Astrocyte of the spinal cord (primary cell): Measurements from ENCODE around the gene MVB12B.

Experiments used
- DNase-seq: peaks from one replicate; pipeline ENCODE4 v3.0.0; 2011; ENCODE audit warnings: low read depth, low spot score
- H3K4me3 ChIP-seq: 2 replicates; pipeline ENCODE4 v1.5.1; 2011; ENCODE audit warnings: low read depth, mild to moderate bottlenecking, low read length, moderate library complexity
- in situ Hi-C: cut with HindIII; loops from 2 replicates; pipeline ENCODE4 v1.10.0; 2017; ENCODE audit warnings: low sequenced_read_pairs
- TF ChIP-seq, protein P1 (sequence below): IDR thresholded peaks from 2 replicates; pipeline ENCODE4 v1.5.1; 2012; ENCODE audit warnings: low read depth, mild to moderate bottlenecking, low read length, inconsistent platforms

The MVB12B gene

DNA sequence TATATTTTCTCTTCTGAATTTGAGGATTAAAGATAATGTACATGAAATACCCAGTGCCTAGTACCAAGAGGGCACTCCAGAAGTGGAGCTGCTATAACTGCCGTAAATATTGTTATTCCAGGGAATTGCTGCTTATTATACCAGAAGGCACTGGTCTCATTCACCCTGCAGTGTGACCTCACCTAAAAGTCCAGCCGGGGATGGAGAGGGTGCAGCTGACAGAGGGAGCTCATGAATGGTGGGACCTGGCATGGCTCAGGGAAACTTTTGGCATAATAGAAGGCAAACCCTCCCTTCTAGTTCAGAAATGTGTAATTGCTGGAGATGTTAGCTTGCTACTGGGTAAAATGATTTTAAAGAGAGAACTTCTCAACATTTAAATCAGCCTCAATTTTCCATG is 108.5 kb downstream of the MVB12B start:
- in situ Hi-C loops: no loop called here
- H3K4me3 ChIP-seq: no peak overlapping the region
- DNase-seq: no peak
- TF ChIP-seq, protein P1, sequence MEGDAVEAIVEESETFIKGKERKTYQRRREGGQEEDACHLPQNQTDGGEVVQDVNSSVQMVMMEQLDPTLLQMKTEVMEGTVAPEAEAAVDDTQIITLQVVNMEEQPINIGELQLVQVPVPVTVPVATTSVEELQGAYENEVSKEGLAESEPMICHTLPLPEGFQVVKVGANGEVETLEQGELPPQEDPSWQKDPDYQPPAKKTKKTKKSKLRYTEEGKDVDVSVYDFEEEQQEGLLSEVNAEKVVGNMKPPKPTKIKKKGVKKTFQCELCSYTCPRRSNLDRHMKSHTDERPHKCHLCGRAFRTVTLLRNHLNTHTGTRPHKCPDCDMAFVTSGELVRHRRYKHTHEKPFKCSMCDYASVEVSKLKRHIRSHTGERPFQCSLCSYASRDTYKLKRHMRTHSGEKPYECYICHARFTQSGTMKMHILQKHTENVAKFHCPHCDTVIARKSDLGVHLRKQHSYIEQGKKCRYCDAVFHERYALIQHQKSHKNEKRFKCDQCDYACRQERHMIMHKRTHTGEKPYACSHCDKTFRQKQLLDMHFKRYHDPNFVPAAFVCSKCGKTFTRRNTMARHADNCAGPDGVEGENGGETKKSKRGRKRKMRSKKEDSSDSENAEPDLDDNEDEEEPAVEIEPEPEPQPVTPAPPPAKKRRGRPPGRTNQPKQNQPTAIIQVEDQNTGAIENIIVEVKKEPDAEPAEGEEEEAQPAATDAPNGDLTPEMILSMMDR: no peak

DNA sequence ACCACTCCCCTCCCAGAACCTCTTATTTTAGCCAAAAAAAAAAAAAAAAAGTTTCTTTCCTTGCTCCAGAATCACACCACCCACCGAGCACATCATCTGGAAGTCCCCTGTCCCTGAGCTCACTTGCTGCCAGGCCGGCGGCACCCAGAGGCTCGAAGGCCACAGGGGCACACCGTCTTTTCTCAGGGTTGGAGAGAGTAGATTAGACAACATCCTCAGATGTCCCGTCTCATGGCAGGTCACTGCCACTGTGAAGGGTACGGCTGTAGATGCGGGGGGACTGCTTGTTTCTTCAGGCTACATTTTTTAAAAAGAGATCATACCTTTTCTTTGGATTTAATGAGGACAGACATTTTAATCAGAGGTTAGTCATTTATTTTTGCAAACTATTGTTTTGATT is 109.0 kb downstream of the MVB12B start:
- DNase-seq: no peak
- TF ChIP-seq, protein P1: no peak
- H3K4me3 ChIP-seq: no peak overlapping the region
- in situ Hi-C loops: no loop called here

DNA sequence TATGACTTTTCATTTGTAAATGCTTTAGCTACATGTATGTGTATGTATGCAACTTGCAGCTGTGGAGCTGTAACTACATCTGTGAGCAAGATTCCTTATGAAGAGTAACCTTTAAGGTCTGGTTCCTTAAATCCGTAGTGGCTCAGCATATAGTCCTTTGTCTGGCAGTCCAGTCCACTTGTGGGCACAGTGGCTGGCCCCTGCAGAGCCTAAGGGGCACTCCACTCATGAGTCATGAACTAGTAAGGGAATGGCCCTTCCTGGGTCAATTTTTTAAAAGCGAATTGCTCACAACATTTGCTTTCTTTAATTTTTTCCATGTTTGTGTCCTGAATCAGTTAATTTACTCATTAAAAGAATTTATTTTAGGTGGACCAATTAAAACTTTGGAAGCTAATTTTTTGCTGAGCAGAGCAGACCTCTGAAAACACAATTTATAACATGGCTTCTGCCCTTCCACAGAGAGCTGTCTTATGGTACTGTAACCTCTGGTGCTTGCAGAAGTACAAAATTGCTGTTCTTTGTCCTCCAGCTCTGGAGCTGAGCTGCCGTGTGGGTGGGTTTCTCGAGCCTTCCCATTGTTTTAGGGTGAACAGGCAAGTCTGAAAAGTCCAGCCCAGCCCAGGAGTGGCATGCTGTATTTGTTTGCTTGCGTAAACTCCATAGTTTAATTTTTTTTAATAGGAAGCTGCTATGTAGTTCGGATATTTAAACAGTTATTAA is 110.1 kb downstream of the MVB12B start:
- in situ Hi-C loops: no loop called here
- no peak overlapping the region for H3K4me3 ChIP-seq
- TF ChIP-seq, protein P1: no peak
- DNase-seq: no peak

DNA sequence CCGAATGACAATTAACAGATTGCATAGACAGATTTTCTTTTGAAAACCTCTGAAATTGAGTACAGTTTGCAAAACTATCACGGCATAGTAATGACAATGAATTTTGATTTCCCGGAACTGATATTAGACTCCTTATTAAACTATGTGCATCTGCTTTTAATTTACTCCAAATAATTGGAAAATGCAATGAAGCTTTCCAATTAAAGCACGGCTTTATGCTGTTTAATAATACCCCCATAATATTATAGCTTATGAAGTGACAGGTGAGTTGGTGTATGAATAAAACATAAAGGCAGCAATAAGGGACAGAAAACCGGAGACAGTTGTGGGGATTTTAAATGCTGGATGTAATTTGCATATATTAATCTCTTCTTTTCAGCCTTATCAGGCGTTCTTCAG is 110.6 kb downstream of the MVB12B start:
- in situ Hi-C loops: no loop called here
- TF ChIP-seq, protein P1: no peak
- no peak overlapping the region for H3K4me3 ChIP-seq
- no peak for DNase-seq

DNA sequence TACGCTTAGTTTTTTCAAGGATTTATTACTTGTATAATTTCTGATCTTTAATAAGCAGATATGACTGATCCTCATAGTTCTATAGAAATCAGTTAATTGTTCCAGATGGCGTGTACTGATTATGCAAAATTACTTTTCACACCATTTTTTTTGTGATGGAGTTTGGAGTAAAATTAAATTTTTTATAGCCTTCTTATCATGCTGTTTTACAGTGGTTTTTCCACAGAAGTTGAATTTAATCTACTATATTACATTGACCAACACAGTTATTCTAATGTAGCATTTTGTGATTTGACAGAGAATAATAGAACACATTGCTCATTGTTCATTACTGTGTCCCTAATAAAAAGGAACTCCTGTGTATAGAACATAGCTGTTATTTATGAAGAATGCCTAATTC is 111.1 kb downstream of the MVB12B start:
- no peak overlapping the region for H3K4me3 ChIP-seq
- in situ Hi-C loops: no loop called here
- TF ChIP-seq, protein P1: no peak
- no peak for DNase-seq

DNA sequence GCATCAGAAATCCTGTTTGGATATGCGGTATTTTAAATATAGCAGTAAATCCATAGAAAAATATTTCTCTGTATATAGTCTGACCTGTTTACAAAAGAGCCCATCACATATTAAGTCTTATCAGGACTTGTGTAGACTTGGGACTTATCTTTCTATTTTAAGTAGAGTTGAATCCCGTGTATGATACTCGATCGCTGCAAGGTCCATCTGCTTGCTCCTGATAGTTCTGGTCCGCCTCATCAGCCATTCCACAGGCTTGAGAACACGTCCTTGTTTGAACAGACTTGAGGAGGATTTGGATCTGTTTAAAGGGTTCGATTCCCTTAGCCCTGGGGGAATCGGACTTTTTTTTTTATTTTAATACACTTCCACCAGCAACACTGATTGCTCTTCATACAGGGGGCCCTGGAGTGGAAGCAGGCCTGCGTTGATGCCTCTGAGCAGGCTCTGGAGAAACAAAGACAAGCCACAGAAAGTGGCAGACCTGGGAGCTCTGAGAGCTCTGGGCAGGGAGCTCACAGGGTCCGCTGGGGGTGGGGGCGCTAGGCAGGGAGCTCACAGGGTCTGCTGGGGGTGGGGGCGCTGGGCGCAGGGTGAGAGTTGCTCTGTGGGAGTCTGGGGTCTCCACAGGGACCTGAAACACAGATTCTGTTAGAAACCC is 112.2 kb downstream of the MVB12B start:
- in situ Hi-C loops: no loop called here
- TF ChIP-seq, protein P1: no peak
- no peak overlapping the region for H3K4me3 ChIP-seq
- no peak for DNase-seq
